Liver (tissue), 9 donors: ENCODE results near the gene NKX3-2. TPM values are rescaled to one million over a fixed set of nuclear protein-coding genes. Genes with fewer than 3 reads are reported as not detected.

Experiments used
- DNase-seq: peaks from one replicate; pipeline ENCODE4 v3.0.0-alpha.2; 2017; ENCODE audit warnings: low spot score
- H3K27ac ChIP-seq, 2 donors: one replicate each; pipeline ENCODE4 v1.7.0; 2013; ENCODE audit warnings: inconsistent platforms in 2 of 2, low read length in 2 of 2, control low read depth in 1 of 2, low read depth in 1 of 2, mild to moderate bottlenecking in 1 of 2
- H3K27me3 ChIP-seq, 4 donors: one replicate each; pipeline versions ENCODE4 v1.6.1 to v1.7.0; 2013; ENCODE audit warnings: low read length in 3 of 4, inconsistent platforms in 1 of 4, mild to moderate bottlenecking in 1 of 4, moderate library complexity in 1 of 4; ENCODE audit not compliant: control insufficient read depth in 4 of 4, insufficient read depth in 4 of 4
- H3K36me3 ChIP-seq, 4 donors: one replicate each; pipeline versions ENCODE4 v1.6.1 to v1.7.0; 2013; ENCODE audit warnings: low read length in 3 of 4, mild to moderate bottlenecking in 3 of 4, low read depth in 1 of 4, moderate library complexity in 1 of 4; ENCODE audit not compliant: control insufficient read depth in 4 of 4, insufficient read depth in 3 of 4
- H3K4me1 ChIP-seq, 4 donors: one replicate each; pipeline versions ENCODE4 v1.6.1 to v1.7.0; 2013; ENCODE audit warnings: low read length in 3 of 4, mild to moderate bottlenecking in 3 of 4, moderate library complexity in 1 of 4; ENCODE audit not compliant: control insufficient read depth in 4 of 4, insufficient read depth in 4 of 4
- H3K4me3 ChIP-seq, 3 donors: one replicate each; pipeline versions ENCODE4 v1.6.1 to v1.7.0; 2013; ENCODE audit warnings: low read length in 3 of 3, control low read depth in 1 of 3, low read depth in 1 of 3, mild to moderate bottlenecking in 1 of 3
- H3K9ac ChIP-seq, 2 donors: one replicate each; pipeline ENCODE4 v1.7.0; 2013; ENCODE audit warnings: low read length in 2 of 2, mild to moderate bottlenecking in 2 of 2, moderate library complexity in 2 of 2, control low read depth in 1 of 2, low read depth in 1 of 2
- H3K9me3 ChIP-seq, 4 donors: one replicate each; pipeline versions ENCODE4 v1.6.1 to v1.7.0; 2013; ENCODE audit warnings: low read length in 3 of 4; ENCODE audit not compliant: control insufficient read depth in 4 of 4
- EGR1 ChIP-seq, 2 donors: IDR thresholded peaks; 2 replicates each; pipeline ENCODE4 v1.6.1; 2016 to 2018; ENCODE audit warnings: antibody characterized with exemption in 2 of 2, low read depth in 2 of 2
- FOXA1 ChIP-seq: IDR thresholded peaks from 2 replicates; pipeline ENCODE4 v1.6.1; 2016; ENCODE audit warnings: antibody characterized with exemption
- FOXA2 ChIP-seq: IDR thresholded peaks from 2 replicates; pipeline ENCODE4 v1.6.1; 2016; ENCODE audit warnings: antibody characterized with exemption
- HNF4A ChIP-seq, 2 donors: conservative IDR thresholded peaks; 2 replicates each; pipeline ENCODE4 v1.6.1; 2016; ENCODE audit warnings: antibody characterized with exemption in 2 of 2, mild to moderate bottlenecking in 2 of 2
- HNF4G ChIP-seq: IDR thresholded peaks from 2 replicates; pipeline ENCODE4 v1.6.1; 2016; ENCODE audit warnings: antibody characterized with exemption
- JUND ChIP-seq, 2 donors: IDR thresholded peaks; 2 replicates each; pipeline ENCODE4 v1.6.1; 2016; ENCODE audit warnings: antibody characterized with exemption in 2 of 2
- NR2F2 ChIP-seq: IDR thresholded peaks from 2 replicates; pipeline ENCODE4 v1.6.1; 2016; ENCODE audit warnings: antibody characterized with exemption
- RAD21 ChIP-seq, 2 donors: IDR thresholded peaks; 2 replicates each; pipeline ENCODE4 v1.6.1; 2016; ENCODE audit warnings: antibody characterized with exemption in 2 of 2, mild to moderate bottlenecking in 2 of 2
- RXRA ChIP-seq, 2 donors: IDR thresholded peaks; 2 replicates each; pipeline ENCODE4 v1.6.1; 2017 to 2018; ENCODE audit warnings: antibody characterized with exemption in 2 of 2, mild to moderate bottlenecking in 1 of 2
- SP1 ChIP-seq: IDR thresholded peaks from 2 replicates; pipeline ENCODE4 v1.6.1; 2018; ENCODE audit warnings: antibody characterized with exemption, mild to moderate bottlenecking
- TAF1 ChIP-seq: conservative IDR thresholded peaks from 2 replicates; pipeline ENCODE4 v1.6.1; 2016; ENCODE audit warnings: antibody characterized with exemption, mild to moderate bottlenecking
- YY1 ChIP-seq: IDR thresholded peaks from 2 replicates; pipeline ENCODE4 v1.6.1; 2016; ENCODE audit warnings: antibody characterized with exemption, mild to moderate bottlenecking
- WGBS: extraction: QIAGEN DNeasy Blood & Tissue Kit; methylation state at CpG from one replicate; pipeline ENCODE4 v1.1.7; 2013; 5-methylcytosine and 5-hydroxymethylcytosine counted together
- polyA plus RNA-seq, 2 donors: library from polyadenylated mRNA; stranded (reverse) in 1 of 2; unstranded in 1 of 2; fragments of 200-250 nt in 1 of 2; fragments of >200 nt in 1 of 2; fragmentation: Nextera tagmentation in 1 of 2; extraction: Ambion mirVana in 1 of 2; gene quantifications; one replicate each; pipeline versions ENCODE4 v1.2.1 to v1.2.3, GENCODE V29; 2013 to 2015
- total RNA-seq, 2 donors: library from RNA; depleted of rRNA; stranded (reverse); fragments of >200 nt; gene quantifications; one replicate each; pipeline ENCODE4 v1.2.3, GENCODE V29; 2014
- TF ChIP-seq, protein P1 (sequence below): IDR thresholded peaks from 2 replicates; pipeline ENCODE4 v1.6.1; 2016; ENCODE audit warnings: antibody characterized with exemption
- TF ChIP-seq, protein P2 (sequence below): IDR thresholded peaks from 2 replicates; pipeline ENCODE4 v1.6.1; 2016; ENCODE audit warnings: antibody characterized with exemption
- TF ChIP-seq, protein P3 (sequence below): fragments of 150-350 bp; IDR thresholded peaks from 2 replicates; pipeline ENCODE4 v1.5.1; 2017; ENCODE audit warnings: improper control_type of control experiment, low read depth, low read length; ENCODE audit not compliant: missing input control
- TF ChIP-seq, protein P4 (sequence below): IDR thresholded peaks from 2 replicates; pipeline ENCODE4 v1.6.1; 2016; ENCODE audit warnings: antibody characterized with exemption, mild to moderate bottlenecking
- donor health status: healthy.
- donor health status: healthy.
- donor health status: healthy.
- donor health status: healthy.
- donor health status: healthy.

NKX3-2 gene
- total and polyA plus RNA-seq, 4 donors, result not detected

DNA sequence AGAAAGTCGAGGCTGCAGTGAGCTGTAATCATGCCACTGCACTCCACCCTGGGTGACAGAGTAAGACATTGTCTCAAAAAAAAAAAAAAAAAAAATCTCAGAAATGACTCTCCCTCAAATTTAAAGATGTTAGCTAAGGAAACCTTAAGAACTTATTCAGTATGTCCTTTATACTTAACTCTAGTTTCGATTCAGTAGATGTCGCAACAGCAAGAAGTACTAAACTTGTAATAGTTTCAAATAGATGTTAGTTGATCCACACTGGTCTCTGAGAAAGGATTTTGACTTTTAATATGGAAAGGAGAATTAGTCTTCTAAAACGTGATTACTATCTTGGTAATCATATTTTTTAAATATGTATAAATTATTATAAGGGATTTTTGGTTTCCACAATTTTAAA is 29.6 kb downstream of the NKX3-2 start:
- no peaks in the 10 kb centered on the region for H3K36me3 ChIP-seq

DNA sequence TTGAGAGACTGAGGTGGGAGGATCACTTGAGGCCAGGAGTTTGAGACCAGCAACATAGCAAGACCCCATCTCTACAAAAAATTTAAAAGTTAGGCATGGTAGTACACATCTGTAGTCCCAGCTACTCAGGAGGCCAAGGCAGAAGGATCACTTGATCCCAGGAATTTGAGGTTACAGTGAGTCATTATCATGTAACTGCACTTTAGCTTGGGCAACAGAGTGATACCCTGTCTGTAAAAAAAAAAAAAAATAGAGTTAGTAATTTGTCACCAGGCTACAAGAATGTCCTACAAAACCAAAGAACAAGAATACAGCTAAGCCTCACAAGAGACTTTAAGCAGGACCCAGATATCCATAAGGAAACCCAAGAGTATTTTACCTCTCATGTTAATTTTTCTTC is 33.2 kb downstream of the NKX3-2 start:
- H3K27ac ChIP-seq, result no peak overlapping the region
- no peaks in the 10 kb centered on the region for H3K9me3 ChIP-seq
- no peak overlapping the region for H3K9ac ChIP-seq
- no peaks in the 10 kb centered on the region for H3K4me1 ChIP-seq
- no peaks in the 10 kb centered on the region for H3K36me3 ChIP-seq
- no peak overlapping the region for H3K4me3 ChIP-seq
- DNase-seq, result no peak
- H3K27me3 ChIP-seq, result peaks cover 0 to 9% (median 1%) of the 10 kb centered on the region in 4 donors
- TF ChIP-seq JUND (IDR thresholded peaks at IDR 0.05) (no peak), RAD21 (IDR thresholded peaks at IDR 0.05) (no peak), TAF1 (no peak), NR2F2 (no peak), FOXA2 (no peak), YY1 (no peak), EGR1 (IDR thresholded peaks at IDR 0.05; ENCODE audit: low read depth in 2 of 2) (no peak), SP1 (no peak), FOXA1 (no peak), HNF4A (conservative IDR thresholded peaks at IDR 0.05) (no peak)
- TF ChIP-seq, protein P1, sequence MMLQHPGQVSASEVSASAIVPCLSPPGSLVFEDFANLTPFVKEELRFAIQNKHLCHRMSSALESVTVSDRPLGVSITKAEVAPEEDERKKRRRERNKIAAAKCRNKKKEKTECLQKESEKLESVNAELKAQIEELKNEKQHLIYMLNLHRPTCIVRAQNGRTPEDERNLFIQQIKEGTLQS, result no peak
- TF ChIP-seq, protein P2, sequence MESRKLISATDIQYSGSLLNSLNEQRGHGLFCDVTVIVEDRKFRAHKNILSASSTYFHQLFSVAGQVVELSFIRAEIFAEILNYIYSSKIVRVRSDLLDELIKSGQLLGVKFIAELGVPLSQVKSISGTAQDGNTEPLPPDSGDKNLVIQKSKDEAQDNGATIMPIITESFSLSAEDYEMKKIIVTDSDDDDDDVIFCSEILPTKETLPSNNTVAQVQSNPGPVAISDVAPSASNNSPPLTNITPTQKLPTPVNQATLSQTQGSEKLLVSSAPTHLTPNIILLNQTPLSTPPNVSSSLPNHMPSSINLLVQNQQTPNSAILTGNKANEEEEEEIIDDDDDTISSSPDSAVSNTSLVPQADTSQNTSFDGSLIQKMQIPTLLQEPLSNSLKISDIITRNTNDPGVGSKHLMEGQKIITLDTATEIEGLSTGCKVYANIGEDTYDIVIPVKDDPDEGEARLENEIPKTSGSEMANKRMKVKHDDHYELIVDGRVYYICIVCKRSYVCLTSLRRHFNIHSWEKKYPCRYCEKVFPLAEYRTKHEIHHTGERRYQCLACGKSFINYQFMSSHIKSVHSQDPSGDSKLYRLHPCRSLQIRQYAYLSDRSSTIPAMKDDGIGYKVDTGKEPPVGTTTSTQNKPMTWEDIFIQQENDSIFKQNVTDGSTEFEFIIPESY, result no peak

More for the DNA sequence above, 29.6 kb downstream of the NKX3-2 start:
- Histone ChIP-seq H3K27ac (no peak overlapping the region), H3K4me1 (no peaks in the 10 kb centered on the region), H3K4me3 (no peak overlapping the region), H3K27me3 (peaks cover 0 to 9% (median 3%) of the 10 kb centered on the region in 4 donors), H3K9ac (no peak overlapping the region), H3K9me3 (no peaks in the 10 kb centered on the region)
- WGBS, result 69% methylated on average over 4 of the region's 4 CpGs
- TF ChIP-seq NR2F2 (no peak), FOXA2 (no peak), RXRA (IDR thresholded peaks at IDR 0.05) (no peak), YY1 (no peak), FOXA1 (no peak), HNF4G (no peak), SP1 (no peak), JUND (IDR thresholded peaks at IDR 0.05) (no peak), HNF4A (conservative IDR thresholded peaks at IDR 0.05) (no peak)
- TF ChIP-seq, protein P1, result no peak
- TF ChIP-seq, protein P3, sequence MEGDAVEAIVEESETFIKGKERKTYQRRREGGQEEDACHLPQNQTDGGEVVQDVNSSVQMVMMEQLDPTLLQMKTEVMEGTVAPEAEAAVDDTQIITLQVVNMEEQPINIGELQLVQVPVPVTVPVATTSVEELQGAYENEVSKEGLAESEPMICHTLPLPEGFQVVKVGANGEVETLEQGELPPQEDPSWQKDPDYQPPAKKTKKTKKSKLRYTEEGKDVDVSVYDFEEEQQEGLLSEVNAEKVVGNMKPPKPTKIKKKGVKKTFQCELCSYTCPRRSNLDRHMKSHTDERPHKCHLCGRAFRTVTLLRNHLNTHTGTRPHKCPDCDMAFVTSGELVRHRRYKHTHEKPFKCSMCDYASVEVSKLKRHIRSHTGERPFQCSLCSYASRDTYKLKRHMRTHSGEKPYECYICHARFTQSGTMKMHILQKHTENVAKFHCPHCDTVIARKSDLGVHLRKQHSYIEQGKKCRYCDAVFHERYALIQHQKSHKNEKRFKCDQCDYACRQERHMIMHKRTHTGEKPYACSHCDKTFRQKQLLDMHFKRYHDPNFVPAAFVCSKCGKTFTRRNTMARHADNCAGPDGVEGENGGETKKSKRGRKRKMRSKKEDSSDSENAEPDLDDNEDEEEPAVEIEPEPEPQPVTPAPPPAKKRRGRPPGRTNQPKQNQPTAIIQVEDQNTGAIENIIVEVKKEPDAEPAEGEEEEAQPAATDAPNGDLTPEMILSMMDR, result no peak
- TF ChIP-seq, protein P2, result no peak
- TF ChIP-seq, protein P4, sequence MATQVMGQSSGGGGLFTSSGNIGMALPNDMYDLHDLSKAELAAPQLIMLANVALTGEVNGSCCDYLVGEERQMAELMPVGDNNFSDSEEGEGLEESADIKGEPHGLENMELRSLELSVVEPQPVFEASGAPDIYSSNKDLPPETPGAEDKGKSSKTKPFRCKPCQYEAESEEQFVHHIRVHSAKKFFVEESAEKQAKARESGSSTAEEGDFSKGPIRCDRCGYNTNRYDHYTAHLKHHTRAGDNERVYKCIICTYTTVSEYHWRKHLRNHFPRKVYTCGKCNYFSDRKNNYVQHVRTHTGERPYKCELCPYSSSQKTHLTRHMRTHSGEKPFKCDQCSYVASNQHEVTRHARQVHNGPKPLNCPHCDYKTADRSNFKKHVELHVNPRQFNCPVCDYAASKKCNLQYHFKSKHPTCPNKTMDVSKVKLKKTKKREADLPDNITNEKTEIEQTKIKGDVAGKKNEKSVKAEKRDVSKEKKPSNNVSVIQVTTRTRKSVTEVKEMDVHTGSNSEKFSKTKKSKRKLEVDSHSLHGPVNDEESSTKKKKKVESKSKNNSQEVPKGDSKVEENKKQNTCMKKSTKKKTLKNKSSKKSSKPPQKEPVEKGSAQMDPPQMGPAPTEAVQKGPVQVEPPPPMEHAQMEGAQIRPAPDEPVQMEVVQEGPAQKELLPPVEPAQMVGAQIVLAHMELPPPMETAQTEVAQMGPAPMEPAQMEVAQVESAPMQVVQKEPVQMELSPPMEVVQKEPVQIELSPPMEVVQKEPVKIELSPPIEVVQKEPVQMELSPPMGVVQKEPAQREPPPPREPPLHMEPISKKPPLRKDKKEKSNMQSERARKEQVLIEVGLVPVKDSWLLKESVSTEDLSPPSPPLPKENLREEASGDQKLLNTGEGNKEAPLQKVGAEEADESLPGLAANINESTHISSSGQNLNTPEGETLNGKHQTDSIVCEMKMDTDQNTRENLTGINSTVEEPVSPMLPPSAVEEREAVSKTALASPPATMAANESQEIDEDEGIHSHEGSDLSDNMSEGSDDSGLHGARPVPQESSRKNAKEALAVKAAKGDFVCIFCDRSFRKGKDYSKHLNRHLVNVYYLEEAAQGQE, result no peak
- no peak for DNase-seq
